Stimulated activated CD4-positive, alpha-beta T cell treated with anti-CD3 and anti-CD28 coated beads, Interleukin-15, amount 100 ng/mL, for 48 hours (primary cell): Measurements from ENCODE around the gene UBXN1.
"Not testable (repeated sequence)": the region's sequence is repeated elsewhere in the genome, so short reads cannot be mapped to it uniquely, and the experiment has no call there.

Experiments
- DNase-seq, 2 donors: peaks; one replicate each; pipeline ENCODE4 v3.0.0-alpha.2; 2020; ENCODE audit warnings: low read depth in 2 of 2

The UBXN1 gene

DNA sequence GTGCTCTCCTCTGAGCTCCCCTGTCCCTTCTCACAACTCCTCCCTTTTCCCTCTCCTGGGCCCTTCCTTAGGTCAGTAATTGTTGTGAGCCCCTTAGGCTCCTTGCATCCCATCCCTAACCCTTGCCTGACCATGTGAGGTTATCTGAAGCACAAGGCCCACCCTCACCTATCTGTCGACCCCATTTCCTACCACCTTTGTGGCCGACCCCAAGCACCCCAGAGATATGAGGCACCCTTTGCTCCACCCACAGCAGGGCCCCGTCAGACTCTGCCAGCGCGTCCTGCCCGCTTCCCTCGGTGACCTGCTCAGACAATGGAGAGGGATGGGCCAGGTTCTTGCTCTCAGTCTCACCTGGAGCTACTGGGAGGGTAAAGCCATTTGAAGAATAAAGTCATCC lies 29.9 kb upstream of the UBXN1 start:
- peak in 1 of 2 donors; percentile 32 for DNase-seq

DNA sequence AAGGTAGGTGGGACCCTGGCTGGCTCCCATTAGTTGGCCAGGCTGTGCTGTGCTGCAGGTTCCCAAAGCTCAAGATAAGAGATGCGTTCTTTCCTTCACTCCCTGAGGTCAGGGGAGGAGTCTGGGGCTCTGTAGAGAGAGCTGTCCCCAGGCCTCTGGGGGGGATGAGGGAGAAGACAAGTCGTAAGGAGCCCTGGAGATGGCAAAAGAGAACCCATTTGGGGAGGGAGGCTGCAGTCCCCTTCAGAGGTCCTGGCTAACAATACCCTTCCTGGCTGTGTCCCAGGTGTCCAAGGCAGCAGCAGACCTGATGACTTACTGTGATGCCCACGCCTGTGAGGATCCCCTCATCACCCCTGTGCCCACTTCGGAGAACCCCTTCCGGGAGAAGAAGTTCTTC lies 29.5 kb upstream of the UBXN1 start:
- no peak for DNase-seq

DNA sequence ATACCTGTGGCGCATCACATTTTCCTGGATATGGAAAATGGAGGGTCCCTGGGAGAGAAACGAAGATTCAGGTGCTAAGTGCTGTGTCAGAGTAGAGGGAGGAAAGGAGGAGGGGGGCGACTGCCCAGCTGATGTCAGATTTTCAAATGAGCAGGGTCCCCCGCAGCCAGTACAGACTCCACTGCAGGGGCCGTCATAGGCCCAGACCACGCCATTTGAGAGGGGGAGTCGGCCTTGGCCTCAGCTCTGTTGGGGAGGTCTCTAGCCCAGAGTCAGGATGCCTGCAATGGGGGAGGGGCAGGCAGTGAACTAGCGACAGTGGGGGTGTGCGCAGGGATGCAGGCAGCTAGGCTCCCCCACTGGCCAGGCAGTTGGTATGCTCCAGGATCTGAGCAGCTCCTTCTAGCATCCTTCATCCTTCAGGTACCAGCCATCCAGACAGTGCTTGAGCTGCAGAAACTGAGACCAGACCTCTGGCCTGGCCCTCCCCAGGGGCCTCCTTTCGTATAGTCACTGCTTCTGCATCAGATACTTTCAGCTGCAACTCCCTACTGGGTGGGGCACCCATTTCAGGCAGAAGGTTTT lies 28.5 kb upstream of the UBXN1 start, which contains the start of the genes BSCL2 and GNG3:
Gene BSCL2, minus strand, starts transcription at position 148 of the 585 bp plus-strand sequence. CDS start 229 bp downstream, outside the sequence.
Gene GNG3, plus strand, starts transcription at position 400 of the 585 bp plus-strand sequence. CDS start 620 bp downstream, outside the sequence.
- DNase-seq: no peak

DNA sequence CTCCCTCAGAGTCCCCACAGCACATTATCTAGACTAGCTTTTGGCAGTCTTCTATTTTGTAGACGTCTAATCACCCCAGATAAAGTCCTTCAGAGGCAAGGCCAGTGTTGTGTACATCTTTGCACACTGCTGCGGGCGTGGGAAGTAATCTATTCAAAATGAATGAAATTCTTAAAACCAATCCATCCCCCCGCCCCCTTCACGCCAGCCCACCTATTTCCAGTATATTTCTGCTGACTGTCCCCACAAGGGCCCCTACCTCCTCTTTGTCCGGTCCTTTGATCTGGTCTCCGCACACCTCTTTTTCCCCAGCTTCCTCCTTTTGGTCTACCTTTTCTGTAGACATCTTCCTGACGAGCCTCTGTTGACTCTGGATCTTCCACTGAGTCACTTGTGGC lies 28.0 kb upstream of the UBXN1 start:
- no peak for DNase-seq

GRCh38 chr11:62705880-62706849 lies 27.3 kb upstream of the UBXN1 start:
- peak; percentile 84 to 92 for DNase-seq

DNA sequence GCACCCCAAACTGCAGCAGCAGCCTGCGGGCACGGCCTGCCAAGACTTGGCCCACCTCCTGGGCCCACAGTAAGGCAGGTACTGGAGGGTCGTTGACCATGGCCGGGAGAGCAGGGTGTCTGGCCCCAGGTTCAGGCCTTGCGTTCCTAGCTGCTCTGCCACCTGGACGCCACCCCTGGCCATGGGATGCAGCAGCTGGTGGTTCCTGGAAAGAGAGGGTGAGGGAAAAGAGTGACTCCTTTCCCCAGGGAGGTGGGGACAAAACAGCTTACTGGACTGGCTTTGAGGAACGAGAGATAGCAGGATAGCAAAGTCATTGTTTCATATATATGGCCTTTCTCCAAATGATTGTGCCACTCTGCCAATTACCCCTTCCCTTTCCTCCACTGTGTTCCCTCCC lies 26.5 kb upstream of the UBXN1 start:
- no peak for DNase-seq

DNA sequence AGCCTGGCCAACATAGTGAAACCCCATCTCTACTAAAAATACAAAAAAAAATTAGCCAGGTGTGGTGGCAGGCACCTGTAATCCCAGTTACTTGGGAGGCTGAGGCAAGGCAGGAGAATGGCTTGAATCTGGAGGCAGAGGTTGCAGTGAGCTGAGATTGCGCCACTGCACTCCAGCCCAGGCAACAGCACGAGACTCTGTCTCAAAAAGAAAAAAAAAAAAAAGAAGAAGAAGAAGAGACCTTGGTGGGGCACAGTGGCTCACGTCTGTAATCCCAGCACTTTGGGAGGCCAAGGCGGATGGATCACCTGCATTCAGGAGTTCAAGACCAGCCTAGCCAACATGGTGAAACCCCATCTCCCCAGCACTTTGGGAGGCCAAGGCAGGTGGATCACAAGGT lies 25.0 kb upstream of the UBXN1 start:
- not testable (repeated sequence) for DNase-seq

GRCh38 chr11:62702246-62702645 lies 23.4 kb upstream of the UBXN1 start:
- DNase-seq: no peak

GRCh38 chr11:62694455-62695167 lies 15.7 kb upstream of the UBXN1 start:
- DNase-seq: peak; percentile 55 to 69

- not testable (repeated sequence) for DNase-seq
These were observed 14.8 kb upstream of the UBXN1 start for GRCh38 chr11:62693624-62694023.

- DNase-seq: no peak
These were observed 10.7 kb upstream of the UBXN1 start, which contains the start of gene LRRN4CL for GRCh38 chr11:62689421-62690183. Gene LRRN4CL, minus strand, starts transcription at chr11:62689530. Its CDS starts 1,022 bp downstream, at chr11:62688508.

- no peak for DNase-seq
These were observed 9.6 kb upstream of the UBXN1 start for GRCh38 chr11:62688491-62688890.

DNA sequence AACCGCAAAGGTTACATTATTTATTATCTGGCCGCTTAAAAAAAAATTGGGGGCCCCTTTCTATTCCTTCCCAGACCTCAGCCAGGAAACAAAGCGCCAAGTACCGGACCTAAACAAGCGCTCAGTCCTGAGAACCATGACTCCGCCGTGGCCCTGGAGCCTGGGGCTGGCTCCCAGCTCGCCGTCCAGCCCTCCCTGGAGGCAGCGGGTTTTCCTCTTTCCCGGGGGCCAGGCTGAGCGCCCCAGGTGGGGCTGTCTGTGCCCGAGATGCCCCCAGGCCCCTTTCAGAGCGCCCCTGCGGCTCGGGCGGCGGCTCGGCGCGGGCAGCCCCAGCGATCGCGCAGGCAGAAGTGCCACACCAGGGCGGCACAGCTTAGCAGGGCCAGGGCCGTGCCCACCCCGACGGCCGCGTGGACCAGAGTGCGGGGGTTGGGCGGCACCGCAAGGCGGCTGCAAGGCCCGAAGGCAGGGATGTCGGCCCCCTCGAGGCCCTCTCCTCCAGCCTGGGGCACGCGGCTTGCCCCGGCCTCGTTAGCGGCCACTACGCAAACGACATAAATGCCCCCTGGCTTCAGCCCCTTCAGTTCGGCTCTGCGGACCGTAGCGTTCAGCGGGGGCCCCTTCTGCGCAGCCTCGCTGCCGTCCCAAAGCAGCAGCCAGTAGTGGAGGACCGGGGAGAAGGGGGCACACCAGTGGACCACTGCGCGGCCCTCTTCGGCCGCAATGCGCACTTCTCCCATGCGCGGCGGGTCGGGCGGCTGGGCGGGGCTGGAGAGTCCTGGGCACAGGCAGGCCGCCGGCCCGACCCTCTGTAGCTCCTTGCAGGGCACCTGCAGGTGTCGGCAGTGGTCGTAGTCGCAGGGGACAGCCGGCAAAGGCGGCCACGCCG lies 8.9 kb upstream of the UBXN1 start:
- DNase-seq: no peak

DNA sequence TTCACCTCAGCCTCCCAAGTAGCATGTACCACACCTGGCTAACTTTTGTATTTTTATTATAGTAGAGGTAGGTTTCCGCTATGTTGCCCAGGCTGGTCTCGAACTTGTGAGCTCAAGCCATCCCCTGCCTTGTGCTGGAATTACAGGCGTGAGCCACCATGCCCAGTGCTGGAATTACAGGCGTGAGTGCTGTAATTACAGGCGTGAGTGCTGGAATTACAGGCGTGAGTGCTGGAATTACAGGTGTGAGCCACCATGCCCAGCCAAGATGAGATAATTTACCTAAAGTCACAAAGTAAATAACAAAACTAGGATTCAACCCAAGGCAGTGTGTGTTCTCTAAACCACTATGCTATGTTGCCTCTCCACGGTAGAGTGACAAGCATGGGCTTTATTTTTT lies 3.6 kb upstream of the UBXN1 start:
- no peak for DNase-seq

DNA sequence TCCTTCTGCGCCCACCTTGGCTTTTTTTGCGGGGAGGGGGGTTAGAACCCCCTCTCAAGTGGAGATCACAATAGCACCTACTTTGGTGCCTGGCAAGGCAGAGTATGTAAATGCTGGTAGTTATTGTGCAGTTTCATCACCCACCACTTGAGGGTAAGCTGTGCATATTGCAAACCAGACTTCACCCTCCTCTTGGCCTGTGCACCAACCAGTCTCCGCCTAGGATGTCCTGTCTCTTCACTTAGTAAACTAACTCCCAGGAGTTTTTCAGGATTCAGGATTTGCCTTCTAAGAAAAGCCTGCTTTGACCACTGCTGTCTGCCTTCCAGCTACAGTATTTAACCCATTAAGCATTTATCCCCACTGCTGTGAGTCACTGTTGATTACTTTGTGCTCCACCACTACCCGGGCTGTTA lies 2.0 kb upstream of the UBXN1 start:
- no peak for DNase-seq

DNA sequence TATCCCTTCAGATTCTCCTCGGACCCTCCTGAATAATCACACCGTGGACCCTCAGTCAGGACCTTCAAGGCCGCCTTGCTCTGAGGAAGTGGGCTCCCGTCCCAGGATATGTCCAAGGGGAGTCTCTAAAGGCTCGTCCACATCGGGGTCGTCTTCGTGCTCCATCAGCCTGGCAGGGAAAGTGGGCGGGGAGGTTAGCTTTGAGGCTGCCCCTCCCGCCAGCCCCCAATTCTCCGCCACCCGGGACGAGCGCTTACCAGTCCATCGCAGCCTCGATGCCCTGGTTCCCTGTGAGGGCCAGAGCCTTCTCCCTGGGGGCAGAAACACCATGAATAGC lies 472 bp downstream of the UBXN1 start:
- no peak for DNase-seq

DNA sequence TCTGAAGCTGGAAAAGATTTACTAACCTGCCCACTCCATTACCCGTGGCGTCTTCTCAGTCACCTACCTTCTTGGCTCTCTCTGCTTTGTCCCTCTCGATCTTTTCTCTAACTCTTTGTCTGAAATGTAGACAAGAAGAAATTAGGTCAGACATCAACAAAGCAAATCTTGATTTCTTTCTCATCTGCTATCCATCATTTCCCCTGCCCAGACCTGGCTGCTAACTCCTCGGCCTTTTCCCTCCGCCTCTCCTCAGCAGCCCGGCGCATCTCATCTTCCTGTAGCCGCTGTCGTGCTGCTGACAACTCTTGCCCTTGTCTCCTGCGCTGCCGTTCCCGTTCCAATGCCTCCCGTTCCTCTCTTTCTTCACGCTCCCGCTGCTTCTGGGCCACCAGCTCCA lies 1.2 kb downstream of the UBXN1 start:
- no peak for DNase-seq

DNA sequence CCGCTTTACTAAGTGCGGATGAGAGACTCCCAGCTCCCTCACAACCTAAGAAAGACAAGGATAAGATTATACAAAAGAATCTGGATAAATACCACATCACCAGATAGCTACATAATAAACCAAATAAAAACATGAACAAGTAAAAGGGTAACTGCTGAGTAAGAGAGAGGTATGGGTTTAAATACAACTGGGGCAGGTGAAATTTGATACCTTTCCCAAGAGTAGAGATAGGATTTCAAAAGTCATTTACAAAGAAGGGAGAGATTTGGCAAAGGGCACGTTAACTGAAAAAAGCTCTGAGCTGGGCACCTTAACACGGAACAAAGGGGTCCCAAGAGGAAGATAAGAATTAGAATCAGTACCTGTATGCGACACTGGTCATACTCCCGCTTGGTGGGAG lies 1.7 kb downstream of the UBXN1 start:
- no peak for DNase-seq

DNA sequence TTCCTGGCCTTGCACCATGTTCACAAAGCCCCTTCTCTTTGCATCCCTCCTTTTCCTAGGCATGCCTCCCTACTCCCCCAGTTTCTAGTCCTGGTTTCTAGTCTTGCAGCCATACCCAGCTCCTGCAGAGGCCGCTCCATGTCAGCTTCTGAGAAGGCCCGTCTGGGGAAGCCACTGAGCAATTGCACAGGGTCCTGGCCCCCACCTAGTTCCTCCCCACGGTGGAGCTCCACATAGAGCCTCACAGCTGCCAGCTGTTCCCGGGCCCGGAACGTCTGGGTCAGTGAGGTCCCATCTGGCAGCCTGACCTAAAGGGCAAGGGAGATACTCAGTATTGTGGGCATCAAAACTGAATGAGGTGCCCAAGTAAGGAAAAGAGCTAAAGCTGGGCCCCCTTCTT lies 2.2 kb downstream of the UBXN1 start:
- no peak for DNase-seq

GRCh38 chr11:62675415-62675814 lies 3.5 kb downstream of the UBXN1 start:
- DNase-seq: not testable (repeated sequence)

- DNase-seq: no peak
These were observed 5.7 kb downstream of the UBXN1 start for GRCh38 chr11:62673196-62673525.
